Astrocyte (in vitro differentiated cells and primary cell): Measurements from ENCODE around the gene OR8S1.

Source experiments
- CTCF ChIP-seq: IDR thresholded peaks from 2 replicates; pipeline ENCODE4 v1.5.1; 2011; ENCODE audit warnings: low read depth, mild to moderate bottlenecking, inconsistent platforms, low read length, moderate library complexity; ENCODE audit not compliant: insufficient read depth
- EZH2 ChIP-seq: IDR thresholded peaks from 2 replicates; pipeline ENCODE4 v1.6.1; 2012; ENCODE audit warnings: mild to moderate bottlenecking, low read length, inconsistent platforms; ENCODE audit not compliant: insufficient read depth

GRCh38 chr12:48532601-48533000 lies 7.2 kb downstream of the OR8S1 start:
- TF ChIP-seq CTCF (no peak), EZH2 (no peak)
